C4-2B (cell line): Measurements from ENCODE around the gene DIPK1C.
A peak's percentile ranks its signal among the peaks of the same experiment; 100 is the strongest.

Experiments
- H3K27ac ChIP-seq: fragments of 450-650 bp; 2 replicates; pipeline ENCODE4 v1.5.1; 2017
- CTCF ChIP-seq: fragments of 450-650 bp; conservative IDR thresholded peaks from 2 replicates; pipeline ENCODE4 v1.5.1; 2017; ENCODE audit warnings: mild to moderate bottlenecking
- ZFX ChIP-seq: fragments of 450-650 bp; IDR thresholded peaks from 2 replicates; pipeline ENCODE4 v1.6.1; 2017

DIPK1C gene

DNA sequence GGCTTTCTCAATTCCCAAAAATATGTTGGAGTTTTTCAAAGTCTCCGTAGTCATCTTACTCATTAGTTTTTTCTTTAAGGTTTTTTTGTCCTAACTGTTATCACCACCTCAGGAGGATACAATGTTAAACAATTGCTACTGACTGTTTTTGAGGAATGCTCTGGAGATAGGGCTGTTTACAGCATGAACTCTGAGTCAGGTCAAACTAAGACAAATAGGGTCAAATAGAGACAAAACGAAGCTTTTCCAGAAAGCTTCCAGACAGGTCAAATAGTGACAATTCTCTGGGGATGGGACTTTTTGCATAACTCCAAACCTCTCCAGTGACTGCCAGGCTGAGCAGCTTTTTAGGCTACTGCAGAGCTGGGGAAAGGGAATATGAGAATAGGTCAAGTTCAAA, 15.2 kb upstream of the DIPK1C start:
- H3K27ac ChIP-seq, result no peak overlapping the region
- TF ChIP-seq ZFX (no peak), CTCF (no peak)

- TF ChIP-seq CTCF, result no peak
- TF ChIP-seq ZFX, result no peak
- peak overlapping the region; percentile 52; the same call in 1 of the 2 replicates for H3K27ac ChIP-seq
Observed at GRCh38 chr18:74468547-74469061, 11.5 kb upstream of the DIPK1C start.

- H3K27ac ChIP-seq, result no peak overlapping the region
- TF ChIP-seq CTCF (no peak), ZFX (no peak)
Observed at GRCh38 chr18:74465775-74466174, 8.7 kb upstream of the DIPK1C start.

DNA sequence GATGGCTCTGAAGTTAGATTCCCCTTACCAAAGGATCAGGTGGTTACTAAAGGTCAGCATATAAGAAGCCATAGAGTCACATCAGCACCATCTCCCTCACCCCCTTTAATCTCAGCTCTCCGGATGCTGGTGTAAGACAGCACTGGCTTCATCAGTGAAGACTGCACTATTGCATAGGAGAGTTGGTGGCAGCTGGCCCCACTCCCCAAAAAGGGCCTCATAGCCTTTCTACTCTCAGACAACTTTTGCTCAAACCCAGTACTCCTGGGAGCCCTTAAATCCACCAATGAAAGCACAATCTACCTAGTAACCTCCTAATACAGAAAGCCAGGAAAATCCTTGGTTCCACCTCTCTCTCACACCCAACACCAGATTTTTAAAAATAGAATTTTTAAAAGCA, 6.9 kb upstream of the DIPK1C start:
- TF ChIP-seq ZFX (no peak), CTCF (no peak)

GRCh38 chr18:74463254-74463653, 6.1 kb upstream of the DIPK1C start:
- H3K27ac ChIP-seq, result no peak overlapping the region
- TF ChIP-seq CTCF, result no peak
- no peak for TF ChIP-seq ZFX

More for the DNA sequence above, 6.9 kb upstream of the DIPK1C start:
- no peak overlapping the region for H3K27ac ChIP-seq

- TF ChIP-seq ZFX (no peak), CTCF (no peak)
- H3K27ac ChIP-seq, result no peak overlapping the region
Observed at GRCh38 chr18:74460825-74461224, 3.7 kb upstream of the DIPK1C start.

DNA sequence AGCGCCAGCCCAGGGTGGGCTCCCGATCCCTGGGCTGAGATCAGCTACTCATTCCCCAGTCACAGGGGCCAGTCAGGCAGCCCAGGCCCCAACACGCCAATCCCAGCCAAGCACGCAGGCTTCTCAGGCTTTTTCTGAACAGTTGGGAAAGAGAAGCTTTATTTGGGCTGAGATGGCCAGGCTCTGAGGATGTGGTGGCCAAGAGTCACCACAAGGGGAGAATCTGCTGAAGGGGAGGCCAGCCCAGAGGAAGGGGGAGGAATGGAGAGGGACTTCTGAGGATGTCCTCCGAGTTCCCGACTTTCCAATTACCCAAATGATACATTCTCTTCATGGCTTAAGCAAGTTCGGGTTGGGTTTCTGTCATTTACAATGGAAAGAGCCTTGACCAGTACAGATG, 2.8 kb upstream of the DIPK1C start:
- H3K27ac ChIP-seq, result no peak overlapping the region
- no peak; the same call in 1 of the 2 replicates for TF ChIP-seq CTCF
- TF ChIP-seq ZFX, result no peak
